Measurements from ENCODE around the gene XYLT2.

DNA sequence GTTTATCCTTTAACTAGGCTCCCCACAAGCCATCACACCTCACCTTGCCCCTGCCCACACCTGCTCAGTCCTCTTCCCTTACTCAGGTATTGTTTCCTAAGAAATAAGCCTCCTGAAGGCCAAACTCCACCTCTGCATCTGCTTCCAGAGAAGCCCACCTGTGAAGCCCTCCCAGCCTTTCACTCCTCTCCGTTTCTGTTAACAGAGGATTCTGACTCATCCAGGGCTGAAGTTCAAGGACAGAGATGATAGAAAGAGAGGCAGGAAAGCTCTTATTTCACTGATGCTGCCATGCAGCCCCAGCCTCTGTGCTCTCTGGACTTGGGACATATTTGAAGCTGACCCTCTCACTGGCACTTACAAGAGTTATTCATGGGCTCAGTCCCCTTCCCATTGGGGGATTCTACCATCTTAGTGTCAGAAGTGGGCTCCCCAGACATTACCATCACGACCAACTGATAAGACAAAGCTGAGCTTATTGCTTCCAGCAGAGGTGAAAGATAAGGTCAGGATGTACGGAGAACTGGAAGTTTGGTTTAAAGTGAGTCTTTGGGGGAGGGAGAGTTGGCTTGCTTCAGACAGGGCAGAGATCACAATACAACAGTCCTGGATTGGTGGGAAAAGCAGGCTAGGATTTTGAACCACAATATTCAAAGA lies 35.3 kb upstream of the XYLT2 start:
- no peak for TF ChIP-seq POLR2A (IDR thresholded peaks at IDR 0.05; ENCODE audit: low read depth, low read length)
- TF ChIP-seq, protein P1, sequence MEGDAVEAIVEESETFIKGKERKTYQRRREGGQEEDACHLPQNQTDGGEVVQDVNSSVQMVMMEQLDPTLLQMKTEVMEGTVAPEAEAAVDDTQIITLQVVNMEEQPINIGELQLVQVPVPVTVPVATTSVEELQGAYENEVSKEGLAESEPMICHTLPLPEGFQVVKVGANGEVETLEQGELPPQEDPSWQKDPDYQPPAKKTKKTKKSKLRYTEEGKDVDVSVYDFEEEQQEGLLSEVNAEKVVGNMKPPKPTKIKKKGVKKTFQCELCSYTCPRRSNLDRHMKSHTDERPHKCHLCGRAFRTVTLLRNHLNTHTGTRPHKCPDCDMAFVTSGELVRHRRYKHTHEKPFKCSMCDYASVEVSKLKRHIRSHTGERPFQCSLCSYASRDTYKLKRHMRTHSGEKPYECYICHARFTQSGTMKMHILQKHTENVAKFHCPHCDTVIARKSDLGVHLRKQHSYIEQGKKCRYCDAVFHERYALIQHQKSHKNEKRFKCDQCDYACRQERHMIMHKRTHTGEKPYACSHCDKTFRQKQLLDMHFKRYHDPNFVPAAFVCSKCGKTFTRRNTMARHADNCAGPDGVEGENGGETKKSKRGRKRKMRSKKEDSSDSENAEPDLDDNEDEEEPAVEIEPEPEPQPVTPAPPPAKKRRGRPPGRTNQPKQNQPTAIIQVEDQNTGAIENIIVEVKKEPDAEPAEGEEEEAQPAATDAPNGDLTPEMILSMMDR (IDR thresholded peaks at IDR 0.05 in 2 of 3, conservative IDR thresholded peaks at IDR 0.05 in 1 of 3; ENCODE audit: control insufficient read depth in 2 of 3, extremely low read depth in 1 of 3, insufficient read depth in 1 of 3, low read depth in 3 of 3, low read length in 3 of 3) = no peak
- TF ChIP-seq IRF4 (IDR thresholded peaks at IDR 0.05; ENCODE audit: low read depth, low read length) = no peak

Data from GM12878 (cell line).